NCI-H1930 (cell line): ENCODE results near the gene HYLS1.

Experiments used
- DNase-seq, 2 experiments: peaks; one replicate each; lab custom pipeline; 2025; lab: John Stamatoyannopoulos, UW

The HYLS1 gene

GRCh38 chr11:125934473-125934872 lies 47.0 kb downstream of the HYLS1 start:
- no peak for DNase-seq

- DNase-seq = no peak
These were observed 47.6 kb downstream of the HYLS1 start for GRCh38 chr11:125935056-125935455.

GRCh38 chr11:125935618-125936199 lies 48.2 kb downstream of the HYLS1 start:
- no peak for DNase-seq

- no peak for DNase-seq
These were observed 51.0 kb downstream of the HYLS1 start for GRCh38 chr11:125938418-125938817.

GRCh38 chr11:125939081-125939521 lies 51.6 kb downstream of the HYLS1 start:
- DNase-seq = no peak

- no peak for DNase-seq
These were observed 52.7 kb downstream of the HYLS1 start for GRCh38 chr11:125940145-125940544.

GRCh38 chr11:125941267-125941618 lies 53.8 kb downstream of the HYLS1 start:
- DNase-seq = no peak

- peak; percentile 19 to 59 for DNase-seq
These were observed 54.4 kb downstream of the HYLS1 start for GRCh38 chr11:125941619-125942611.

- DNase-seq = no peak
These were observed 55.4 kb downstream of the HYLS1 start for GRCh38 chr11:125942771-125943428.

GRCh38 chr11:125943661-125944349 lies 56.3 kb downstream of the HYLS1 start:
- no peak for DNase-seq

GRCh38 chr11:125944350-125945010 lies 57.0 kb downstream of the HYLS1 start:
- no peak for DNase-seq

GRCh38 chr11:125945011-125945796 lies 57.7 kb downstream of the HYLS1 start:
- DNase-seq = no peak

GRCh38 chr11:125945797-125946520 lies 58.5 kb downstream of the HYLS1 start, which contains the start of gene VSIG10L2:
VSIG10L2 (plus strand) TSS chr11:125946044; CDS start chr11:125946056, 12 bp downstream.
- no peak for DNase-seq

- DNase-seq = no peak
These were observed 59.4 kb downstream of the HYLS1 start for GRCh38 chr11:125946712-125947418.

- DNase-seq = no peak
These were observed 60.2 kb downstream of the HYLS1 start for GRCh38 chr11:125947419-125948277.

- DNase-seq = no peak
These were observed 61.0 kb downstream of the HYLS1 start for GRCh38 chr11:125948278-125949051.
